HG03354 (cell line): ENCODE measurements around the gene AMPD2.

Source experiments
- ATAC-seq: cut with Tn5 transposase; IDR thresholded peaks from one replicate; pipeline ENCODE4 v1.9.1; 2021; ENCODE audit warnings: mild to moderate bottlenecking; ENCODE audit not compliant: unreplicated experiment, poor library complexity, severe bottlenecking

The AMPD2 gene

DNA sequence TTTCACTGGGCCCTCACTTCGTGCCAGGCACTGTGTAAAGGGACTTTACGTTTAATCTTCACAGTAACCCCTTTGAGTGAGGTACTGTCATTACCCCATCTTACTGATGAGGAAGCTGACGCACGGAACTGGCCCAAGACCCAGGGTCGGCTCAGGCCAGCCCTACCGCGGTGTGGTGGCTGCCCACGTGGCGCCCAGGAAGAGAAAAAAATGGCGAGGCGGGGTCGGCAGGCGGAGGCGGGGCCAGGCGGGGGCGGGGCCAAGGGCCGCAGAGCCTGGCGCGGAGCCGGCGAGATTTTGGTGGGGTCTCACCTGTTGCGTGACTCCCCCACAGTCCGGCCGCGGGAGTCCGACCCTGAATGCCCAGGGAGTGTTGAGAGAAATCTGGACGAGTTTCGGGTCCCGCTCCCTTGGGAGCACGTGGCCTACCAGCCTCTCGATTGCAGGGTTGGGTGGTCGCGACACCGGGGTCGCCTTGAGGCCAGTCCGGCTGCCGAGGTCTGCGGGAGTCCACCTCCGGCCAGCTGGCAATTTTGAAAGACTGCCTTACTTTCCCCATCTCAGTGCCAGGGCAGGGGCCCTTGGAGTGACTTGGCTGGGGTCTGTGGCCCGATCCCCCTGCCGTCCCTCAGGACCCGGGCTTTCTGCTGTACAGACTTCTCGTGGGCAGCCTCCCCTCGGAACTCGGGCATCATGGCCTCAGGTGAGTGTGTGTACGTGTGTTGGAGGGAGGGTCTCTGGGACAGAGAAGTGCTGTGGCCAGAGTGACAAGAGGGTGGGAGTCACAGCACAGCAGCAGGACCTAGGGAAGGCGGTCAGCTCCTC lies at the start of gene AMPD2, which contains the start of gene GNAT2:
TSS of gene AMPD2 (plus strand) at position 262 of the 825 bp plus-strand sequence. CDS start 1,339 bp downstream, outside the sequence.
TSS of gene GNAT2 (minus strand) at position 41 of the 825 bp plus-strand sequence. CDS start 6,746 bp downstream, outside the sequence.
- ATAC-seq, result peak; percentile 64

DNA sequence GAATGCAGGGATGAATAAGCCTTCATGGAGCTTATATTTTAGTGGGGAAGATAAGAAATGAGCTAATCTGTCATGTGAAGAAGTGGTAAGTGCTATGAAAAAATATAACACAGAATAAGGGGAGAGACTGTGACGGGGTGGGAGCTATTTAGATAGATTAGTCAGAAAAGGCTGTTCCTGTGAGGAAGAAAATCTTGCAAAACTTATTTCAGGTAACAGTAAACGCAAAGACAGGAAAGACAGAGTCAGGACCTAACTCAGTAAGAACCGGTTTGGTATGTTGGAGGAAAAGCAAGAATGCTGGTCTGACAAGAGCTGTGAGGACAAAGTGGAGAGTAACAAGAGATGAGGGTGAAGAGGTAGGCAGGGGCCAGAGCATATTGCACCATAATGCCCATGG lies 49.2 kb upstream of the AMPD2 start:
- no peak for ATAC-seq

DNA sequence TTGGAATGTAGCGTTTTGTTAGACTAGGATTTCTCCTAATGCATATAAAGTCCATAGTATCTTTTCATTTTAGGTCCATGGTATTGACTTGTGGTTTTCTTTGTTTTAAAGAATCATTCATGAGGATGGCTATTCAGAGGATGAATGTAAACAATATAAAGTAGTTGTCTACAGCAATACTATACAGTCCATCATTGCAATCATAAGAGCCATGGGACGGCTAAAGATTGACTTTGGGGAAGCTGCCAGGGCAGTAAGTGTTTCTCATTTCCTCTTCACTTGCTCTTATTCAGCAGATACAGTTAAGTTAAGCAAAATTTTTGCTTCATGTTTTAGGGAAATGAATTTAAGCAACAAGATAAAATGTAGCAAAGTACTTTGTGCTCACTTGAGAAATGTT lies 45.9 kb upstream of the AMPD2 start:
- no peak for ATAC-seq

DNA sequence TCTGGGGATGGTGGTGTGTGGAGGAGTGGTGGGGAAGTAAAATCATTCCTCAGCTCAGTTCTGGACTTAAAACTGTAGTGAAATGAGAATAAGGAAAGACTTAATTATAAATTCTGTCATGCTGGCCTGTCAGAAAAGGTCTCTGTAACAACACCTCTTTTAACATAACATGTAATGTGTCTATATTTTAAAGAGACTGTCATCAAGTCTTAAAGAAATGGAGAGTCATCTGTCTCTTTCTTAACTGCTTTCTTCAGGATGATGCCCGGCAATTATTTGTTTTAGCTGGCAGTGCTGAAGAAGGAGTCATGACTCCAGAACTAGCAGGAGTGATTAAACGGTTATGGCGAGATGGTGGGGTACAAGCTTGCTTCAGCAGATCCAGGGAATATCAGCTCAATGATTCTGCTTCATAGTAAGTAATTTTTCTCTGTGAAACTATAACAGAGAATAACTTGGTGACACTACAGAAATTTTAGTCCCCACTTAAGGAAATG lies 40.6 kb upstream of the AMPD2 start:
- ATAC-seq, result no peak

DNA sequence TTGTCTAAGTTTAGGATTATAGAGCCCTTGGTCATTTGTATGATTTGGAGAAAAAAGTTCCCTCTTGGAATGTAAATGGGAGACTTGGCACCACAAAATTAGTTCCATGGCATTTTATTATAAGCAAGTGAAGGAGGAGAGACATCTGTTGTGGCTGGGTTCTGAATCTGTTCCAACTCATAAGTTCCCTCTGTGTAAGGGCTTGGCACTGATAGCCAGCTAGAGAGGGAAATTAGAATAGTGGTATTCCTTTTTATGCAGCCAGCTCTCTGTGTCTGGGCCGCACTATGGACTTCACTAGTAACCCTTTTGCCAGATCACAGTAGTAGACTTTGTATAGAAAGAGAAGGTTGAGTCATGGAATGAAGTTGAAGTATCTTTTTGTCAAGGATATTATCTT lies 40.1 kb upstream of the AMPD2 start:
- ATAC-seq, result no peak

DNA sequence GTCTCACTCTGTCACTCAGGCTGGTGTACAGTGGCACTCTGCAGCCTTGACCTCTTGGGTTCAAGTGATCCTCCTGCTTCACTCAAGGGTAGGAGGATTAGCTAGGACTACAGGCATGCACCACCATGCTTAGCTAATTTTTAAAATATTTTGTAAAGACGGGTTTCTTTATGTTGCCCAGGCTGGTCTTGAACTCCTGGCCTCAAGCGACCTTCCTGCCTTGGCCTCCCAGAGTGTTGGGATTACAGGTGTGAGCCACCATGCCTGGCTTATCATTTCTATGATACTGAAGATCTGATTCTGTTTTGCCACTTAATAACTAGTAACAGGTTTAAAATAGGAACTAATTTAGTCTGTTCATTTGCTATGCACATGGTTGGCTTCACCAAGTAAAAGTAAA lies 37.6 kb upstream of the AMPD2 start:
- ATAC-seq, result no peak

DNA sequence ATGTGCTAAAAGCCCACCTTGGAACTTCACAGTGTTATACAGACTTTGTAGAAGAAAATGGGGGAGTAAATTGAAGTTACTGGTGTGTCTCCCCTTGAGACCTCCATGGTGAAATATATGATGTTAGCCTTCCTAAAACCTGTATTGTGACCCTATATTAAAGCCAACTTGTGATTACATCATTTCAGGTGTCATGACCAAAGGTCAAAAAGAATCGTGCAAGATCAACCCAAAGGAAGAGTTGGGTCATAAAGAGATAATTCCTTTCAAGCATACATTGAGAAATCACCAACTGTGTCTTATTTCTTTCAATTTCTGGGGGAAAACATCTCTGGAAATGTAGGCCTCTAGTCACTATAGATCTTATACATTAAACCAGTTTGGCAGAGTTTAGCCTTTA lies 34.9 kb upstream of the AMPD2 start:
- ATAC-seq, result no peak

DNA sequence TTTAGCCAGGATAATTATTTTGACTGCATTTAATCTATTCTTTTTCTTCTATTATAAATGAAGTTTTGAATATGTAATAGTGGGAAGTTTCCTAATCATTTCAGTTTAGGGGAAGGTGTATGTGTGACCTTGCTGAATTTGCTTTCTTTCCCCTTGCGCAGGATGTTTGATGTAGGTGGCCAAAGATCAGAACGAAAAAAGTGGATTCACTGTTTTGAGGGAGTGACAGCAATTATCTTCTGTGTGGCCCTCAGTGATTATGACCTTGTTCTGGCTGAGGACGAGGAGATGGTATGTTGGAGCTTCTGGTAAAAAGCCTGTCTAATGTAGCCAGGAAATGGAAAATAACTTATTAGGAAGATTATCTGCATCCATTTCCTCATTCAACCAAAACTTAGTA lies 33.6 kb upstream of the AMPD2 start:
- ATAC-seq, result no peak

DNA sequence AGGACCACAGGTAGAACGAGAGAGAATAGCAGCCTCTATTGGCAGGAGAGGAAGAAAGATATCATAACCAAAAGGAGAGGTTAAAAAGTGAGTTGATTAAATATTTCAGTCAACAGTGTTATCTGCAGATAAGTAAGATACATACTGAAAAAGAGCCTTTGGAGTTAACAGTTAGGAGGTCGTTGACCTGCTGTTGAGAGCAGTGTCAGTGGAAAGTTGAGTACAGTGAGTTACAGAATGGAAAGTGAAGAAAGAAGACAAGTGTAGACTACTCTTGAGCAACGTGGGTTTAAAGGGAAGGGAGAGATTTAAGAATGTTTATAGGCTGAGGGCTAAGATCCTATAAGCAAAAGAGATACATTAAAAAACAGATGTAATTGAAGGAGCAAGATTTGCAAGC lies 30.5 kb upstream of the AMPD2 start:
- ATAC-seq, result no peak

DNA sequence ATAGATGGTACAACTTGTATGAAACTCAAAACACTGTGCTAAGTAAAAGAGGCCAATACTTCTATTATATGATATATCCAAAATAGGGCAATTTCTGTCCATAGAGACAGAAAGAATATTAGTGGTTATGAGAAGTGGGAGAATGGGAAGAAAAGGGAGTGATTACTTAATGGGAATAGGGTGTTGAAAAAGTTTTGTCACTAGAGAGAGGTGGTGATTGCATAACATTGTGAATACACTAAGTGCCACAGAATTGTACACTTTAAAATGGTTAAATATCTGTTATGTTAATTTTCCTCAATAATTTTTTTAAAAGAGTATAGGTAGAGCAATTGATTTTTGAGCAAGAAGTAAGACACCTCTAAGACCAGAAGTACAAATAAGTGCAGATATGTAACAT lies 30.0 kb upstream of the AMPD2 start:
- ATAC-seq, result no peak

DNA sequence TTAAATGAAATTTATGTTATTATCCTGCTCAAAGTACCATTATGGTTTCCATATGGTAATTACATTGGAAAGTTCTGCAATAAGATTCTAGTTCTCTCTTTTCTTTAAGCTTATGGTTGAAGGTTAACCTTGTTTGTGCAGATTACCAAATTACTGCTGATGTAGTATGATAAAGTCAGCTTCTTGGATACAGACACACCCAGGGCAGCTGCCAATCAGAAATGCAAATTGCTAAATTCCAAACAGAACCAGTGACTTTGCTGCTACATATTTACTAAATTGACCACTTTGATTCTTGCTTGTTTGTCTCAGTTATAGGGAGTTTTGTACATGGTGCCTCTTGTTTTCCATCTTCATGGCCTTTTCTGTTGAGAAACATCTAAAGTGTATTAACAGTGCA lies 26.7 kb upstream of the AMPD2 start:
- ATAC-seq, result no peak

DNA sequence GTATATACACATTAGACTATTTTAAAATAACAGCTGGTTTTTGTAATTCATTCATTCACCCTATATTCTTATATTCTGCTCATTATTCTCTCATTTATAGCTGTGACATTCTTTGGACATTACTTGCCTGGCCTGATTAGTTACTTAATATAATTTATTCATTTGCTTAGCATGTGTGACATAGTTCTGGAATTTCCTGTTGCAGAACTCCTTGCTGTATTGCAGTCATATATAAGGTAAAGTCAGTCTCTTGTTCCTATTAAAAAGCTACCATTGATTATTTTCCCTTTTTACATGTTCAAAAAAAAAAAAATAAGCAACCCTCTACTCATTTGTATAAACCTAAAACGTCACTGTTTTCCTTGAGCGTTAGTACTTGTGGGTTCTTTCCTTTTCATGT lies 24.1 kb upstream of the AMPD2 start:
- no peak for ATAC-seq

DNA sequence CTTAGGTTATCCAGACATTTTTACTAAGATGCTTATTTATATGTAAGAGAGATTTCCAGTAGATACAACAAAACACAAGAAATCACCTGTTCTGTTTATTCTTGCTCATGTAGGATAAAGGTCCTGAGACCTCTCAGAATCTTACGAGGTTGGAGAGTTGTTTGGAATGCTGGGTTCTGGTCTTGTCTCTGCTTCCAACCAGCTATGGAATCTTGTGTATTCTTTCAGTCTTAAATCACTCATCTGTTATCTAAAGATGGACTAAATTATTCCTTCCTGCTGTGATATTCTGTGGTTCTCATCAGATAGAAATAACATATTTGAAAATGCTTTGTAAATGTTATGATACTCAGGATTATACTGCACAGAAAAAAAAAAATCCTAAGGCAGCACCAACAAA lies 21.5 kb upstream of the AMPD2 start:
- no peak for ATAC-seq

DNA sequence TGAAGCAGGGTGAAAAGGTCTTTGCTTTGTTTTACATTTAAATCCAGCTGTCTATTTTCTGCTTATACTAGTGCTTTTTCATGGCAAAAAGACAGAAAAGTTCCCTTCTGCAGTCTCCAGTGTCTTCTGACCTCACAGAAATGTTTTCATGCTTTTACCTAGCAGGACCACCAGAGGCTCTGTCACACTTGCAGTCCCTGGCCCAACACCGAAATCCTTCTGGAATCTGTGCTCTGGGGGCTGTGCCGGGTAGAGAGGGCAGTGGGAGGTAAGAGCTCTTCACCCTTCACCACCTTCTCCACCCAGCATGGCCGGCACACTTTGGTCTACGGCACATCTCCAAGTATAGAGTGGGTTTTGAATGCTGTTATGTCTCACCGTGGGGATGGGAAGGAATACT lies 21.0 kb upstream of the AMPD2 start:
- ATAC-seq, result no peak

DNA sequence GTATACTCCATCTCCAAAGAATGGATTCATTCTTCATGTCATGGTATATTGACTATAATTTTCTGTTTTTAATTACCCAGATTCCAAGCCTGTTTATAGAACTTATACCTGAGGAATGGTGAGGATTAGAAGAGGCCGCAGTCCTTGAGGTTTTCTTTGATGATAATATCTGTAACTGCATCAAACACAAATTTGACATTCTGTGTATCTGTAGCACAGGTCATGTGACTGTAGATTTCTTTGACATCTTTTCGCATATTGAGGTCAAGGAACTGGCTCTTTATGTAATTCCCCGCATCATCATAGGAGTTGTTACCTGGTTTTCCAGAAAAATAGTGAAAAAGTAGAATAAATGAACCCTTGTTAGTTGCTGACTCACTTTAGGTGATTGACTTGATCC lies 16.4 kb upstream of the AMPD2 start:
- no peak for ATAC-seq

DNA sequence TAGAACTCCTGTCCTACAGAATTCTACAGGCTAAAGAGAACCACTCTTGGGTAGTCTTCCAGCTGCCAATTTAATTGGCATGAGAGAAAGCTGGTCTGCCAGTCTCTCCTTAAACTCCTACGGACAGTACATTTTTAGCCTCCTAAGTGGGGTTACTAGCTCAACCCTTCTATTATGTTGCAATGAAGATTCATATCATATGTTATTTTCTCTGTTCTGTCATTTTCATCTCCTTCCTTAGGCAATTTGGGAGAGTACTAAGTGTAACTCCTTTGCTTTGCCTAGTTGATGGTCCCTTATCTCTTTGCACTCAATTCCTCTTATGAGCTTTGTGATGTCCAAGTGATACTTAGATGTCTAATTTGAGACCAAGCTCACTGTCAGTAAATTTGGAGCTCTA lies 14.3 kb upstream of the AMPD2 start:
- no peak for ATAC-seq

DNA sequence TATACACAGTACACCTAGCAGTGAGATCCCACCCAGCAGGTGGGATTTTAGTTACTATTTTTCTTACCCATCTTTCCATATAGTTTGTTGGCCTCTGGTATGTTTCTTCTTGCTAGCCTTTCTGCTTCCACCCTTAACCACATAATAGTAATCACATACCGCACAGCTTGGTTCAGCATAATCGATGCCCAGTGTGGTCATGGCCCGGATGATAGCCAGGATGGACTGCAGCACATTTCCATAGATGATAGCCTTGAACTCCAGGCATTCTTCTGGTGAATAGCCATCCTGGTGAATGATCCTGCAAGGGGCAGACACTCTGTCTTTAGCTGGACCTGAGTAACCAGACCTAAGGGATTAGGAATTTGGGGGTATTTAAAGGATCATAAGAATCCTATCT lies 9.8 kb upstream of the AMPD2 start:
- no peak for ATAC-seq

DNA sequence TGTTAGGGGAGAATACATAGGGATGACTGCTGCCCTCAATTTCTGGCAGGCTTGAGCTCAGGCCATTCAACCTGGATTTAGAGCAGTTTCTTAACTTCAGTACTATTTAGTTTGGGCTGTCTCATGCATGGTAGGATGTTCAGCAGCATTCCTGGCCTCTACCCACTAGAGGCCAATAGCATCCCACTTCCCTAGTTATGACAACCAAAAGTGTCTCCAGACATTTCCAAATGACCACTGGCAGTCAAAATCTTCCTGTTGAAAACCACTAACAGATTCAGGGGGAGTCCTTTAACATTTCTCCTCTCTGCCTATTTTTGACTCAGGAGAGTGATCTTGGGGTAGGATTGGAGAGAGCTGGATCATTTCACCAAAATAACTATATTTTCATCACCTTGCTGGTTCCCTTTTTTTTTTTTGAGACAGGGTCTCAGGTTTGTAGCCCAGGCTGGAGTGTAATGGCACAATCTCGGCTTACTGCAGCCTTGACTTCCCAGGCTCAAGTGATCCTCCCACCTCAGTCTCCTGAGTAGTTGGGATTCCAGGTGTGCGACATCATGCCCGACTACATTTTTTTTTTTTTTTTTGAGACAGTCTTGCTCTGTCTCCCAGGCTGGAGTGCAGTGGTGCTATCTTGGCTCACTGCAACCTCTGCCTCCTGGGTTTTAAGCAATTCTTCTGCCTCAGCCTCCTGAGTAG lies 8.9 kb upstream of the AMPD2 start:
- ATAC-seq, result no peak

DNA sequence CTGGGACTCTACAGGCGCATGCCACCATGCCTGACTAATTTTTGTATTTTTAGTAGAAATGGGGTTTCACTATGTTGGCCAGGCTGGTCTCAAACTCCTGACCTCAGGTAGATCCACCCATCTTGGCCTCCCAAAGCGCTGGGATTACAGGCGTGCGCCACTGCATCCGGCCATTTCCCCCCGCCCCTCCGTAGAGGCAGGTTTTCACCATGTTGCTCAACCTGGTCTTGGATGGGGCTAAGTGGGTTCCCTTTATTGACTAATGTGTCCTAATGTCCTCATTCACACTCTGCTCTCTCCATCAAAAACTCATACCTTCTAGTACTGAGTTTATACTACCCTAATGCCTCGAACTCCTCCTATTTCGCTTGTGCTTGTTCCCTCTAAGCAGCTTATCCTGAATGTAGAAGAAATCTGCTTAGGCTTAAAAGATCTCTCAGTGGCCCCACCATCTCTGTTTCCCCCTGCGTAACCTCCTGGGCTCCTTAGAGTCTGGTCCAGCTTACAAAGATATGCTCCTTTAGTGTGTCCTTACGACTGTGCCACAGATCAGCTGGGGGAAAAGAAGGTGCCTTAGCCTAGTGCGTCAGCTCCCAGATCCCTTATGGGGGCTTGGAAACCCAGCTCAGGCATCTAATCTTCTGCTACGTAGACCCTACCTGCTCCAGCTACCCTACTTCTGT lies 8.2 kb upstream of the AMPD2 start:
- ATAC-seq, result no peak

DNA sequence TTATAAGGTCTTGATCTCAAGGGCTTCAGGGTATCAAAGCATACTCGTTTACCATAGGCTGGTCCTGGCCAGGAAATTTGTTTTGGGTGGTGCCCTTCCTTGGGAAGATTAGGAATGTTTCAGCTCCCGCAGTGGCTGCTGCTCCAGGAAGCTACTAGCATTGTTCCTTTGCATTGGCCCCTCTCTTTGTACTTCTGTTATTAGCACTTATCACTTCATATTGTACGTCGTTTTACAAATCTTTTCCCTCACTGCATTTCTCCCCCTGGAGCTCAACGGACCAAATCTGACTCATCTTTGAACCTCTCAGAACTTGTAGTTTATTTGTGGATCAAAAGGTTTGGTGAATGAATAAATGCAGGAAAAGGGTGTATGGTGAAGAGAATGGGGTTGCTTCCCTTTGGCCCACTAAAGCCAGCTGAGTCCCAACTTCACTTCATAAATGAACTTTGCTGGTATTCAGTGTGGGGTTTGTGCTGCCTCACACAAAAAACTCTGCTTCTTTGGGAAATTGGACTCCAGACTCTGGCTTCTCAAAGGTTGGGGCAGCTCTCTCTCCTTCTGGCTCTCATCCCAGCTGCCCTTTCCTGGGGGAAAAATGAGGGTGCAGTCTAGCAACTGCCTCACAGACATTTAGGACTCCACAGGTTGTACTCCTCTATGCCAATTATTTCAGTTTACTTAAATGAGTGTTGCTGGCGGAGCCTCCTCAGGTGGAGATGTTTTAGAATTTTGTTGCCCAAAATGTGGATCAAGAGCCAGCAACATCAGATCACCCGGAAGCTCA lies 6.1 kb upstream of the AMPD2 start:
- ATAC-seq, result no peak
